ENCODE measurements around the gene MID1.

DNA sequence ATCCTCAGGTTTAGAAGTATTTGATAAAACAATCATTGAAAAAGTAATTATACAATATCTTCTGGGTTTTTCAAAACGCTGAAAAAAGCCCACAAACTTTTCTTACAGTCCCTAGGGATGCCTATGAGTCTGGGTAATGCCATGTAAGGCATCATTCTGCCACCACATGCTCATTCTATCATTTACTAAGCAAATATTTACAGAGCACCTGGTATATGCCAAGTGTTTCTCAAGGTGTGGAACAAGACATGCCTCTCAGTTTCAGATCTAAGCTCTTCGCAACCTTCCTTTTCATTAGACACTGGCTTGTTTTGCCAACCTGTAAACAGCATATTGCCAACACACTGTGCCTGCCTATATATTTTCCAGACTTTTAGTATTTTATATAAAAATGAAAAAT is 17.7 kb downstream of the MID1 start:
- TF ChIP-seq, protein P1, sequence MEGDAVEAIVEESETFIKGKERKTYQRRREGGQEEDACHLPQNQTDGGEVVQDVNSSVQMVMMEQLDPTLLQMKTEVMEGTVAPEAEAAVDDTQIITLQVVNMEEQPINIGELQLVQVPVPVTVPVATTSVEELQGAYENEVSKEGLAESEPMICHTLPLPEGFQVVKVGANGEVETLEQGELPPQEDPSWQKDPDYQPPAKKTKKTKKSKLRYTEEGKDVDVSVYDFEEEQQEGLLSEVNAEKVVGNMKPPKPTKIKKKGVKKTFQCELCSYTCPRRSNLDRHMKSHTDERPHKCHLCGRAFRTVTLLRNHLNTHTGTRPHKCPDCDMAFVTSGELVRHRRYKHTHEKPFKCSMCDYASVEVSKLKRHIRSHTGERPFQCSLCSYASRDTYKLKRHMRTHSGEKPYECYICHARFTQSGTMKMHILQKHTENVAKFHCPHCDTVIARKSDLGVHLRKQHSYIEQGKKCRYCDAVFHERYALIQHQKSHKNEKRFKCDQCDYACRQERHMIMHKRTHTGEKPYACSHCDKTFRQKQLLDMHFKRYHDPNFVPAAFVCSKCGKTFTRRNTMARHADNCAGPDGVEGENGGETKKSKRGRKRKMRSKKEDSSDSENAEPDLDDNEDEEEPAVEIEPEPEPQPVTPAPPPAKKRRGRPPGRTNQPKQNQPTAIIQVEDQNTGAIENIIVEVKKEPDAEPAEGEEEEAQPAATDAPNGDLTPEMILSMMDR (conservative IDR thresholded peaks at IDR 0.05) = no peak
- no peak for TF ChIP-seq EZH2 (IDR thresholded peaks at IDR 0.05; ENCODE audit: low read depth)

Data from PC-9 (cell line).